DLD1 (cell line): ENCODE data around the gene UFD1.
"Not testable (repeated sequence)": the region's sequence is repeated elsewhere in the genome, so short reads cannot be mapped to it uniquely, and the experiment has no call there.

Source experiments
- in situ Hi-C: cut with HindIII; loops from 2 replicates; pipeline ENCODE4 v1.10.0; 2017; ENCODE audit warnings: low sequenced_read_pairs

Gene UFD1

DNA sequence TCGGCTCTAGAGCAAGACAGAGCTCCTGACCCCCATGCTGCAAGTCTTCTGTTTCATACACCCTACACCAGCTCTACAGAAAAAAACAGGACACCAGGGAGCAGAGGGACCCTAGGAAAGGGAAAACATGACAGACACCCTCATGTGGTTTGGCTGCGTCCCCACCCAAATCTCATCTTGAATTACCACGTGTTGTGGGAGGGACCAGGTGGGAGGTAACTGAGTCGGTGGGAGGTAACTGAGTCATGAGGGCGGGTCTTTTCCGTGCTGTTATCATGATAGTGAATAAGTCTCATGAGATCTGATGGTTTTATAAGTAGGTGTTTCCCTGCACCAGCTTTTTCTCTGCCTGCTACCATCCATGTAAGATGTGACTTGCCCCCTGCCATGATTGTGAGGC is 24.8 kb downstream of the UFD1 start:
- in situ Hi-C loops = no loop called here

- in situ Hi-C loops = no loop called here
Measured at GRCh38 chr22:19453718-19454117, 25.3 kb downstream of the UFD1 start.

- in situ Hi-C loops = no loop called here
Measured at GRCh38 chr22:19451570-19451969, 27.4 kb downstream of the UFD1 start.

DNA sequence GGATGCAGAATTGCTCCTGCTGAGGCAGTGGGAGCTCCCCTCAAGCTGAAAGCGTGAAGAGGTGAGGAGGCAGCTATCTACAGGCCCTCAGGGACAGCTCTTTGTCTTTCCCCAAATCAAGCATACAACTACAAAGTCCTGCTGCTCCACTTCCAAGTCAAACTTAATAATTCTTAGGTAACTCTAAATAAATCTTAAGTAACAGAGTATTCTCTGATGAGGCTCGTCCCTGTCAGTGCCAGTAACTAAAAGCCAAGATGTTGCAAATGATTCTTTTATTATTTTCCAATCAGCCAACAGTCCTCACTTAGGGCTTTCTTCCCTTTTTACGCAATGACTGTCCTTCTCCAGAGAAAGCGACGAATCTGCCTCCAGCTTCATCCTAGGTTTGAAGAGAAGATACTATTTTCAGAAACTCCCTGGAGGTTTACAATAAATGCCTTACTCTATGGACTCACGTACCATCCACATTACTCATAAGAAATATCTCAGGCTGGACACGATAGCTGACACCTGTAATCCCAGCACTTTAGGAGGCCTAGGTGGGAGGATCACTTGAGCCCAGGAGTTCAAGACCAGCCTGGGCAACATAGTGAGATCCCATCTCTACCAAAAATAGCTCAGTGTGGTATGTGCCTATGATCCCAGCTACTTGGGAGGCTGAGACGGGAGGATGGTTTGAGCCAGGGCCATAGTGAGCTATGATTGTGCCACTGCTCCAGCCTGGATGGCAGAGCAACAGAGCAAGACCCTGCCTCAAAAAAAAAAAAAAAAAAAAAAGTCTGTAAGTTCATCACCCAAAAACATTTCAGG is 28.4 kb downstream of the UFD1 start:
- in situ Hi-C loops = no loop called here

DNA sequence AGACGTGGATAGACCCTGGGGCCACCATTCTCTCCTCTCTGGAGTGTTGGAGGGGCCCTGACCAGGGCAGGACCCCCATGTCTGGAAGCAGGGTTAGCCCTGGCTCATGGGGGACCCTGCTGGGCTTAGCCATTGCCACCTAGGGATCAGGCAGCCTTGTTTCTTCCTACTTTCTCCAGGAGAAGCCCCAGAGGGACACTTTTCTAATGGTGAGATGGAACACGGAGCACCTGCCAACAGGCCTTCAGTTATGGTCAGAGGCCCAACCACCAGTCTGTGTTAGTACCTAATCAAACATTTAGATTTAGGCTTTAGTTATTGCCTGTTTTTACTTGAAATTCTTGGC is 29.6 kb downstream of the UFD1 start:
- in situ Hi-C loops = no loop called here

- in situ Hi-C loops = no loop called here
Measured at GRCh38 chr22:19448739-19449421, 30.1 kb downstream of the UFD1 start.

- in situ Hi-C loops = no loop called here
Measured at GRCh38 chr22:19448076-19448607, 30.9 kb downstream of the UFD1 start.

DNA sequence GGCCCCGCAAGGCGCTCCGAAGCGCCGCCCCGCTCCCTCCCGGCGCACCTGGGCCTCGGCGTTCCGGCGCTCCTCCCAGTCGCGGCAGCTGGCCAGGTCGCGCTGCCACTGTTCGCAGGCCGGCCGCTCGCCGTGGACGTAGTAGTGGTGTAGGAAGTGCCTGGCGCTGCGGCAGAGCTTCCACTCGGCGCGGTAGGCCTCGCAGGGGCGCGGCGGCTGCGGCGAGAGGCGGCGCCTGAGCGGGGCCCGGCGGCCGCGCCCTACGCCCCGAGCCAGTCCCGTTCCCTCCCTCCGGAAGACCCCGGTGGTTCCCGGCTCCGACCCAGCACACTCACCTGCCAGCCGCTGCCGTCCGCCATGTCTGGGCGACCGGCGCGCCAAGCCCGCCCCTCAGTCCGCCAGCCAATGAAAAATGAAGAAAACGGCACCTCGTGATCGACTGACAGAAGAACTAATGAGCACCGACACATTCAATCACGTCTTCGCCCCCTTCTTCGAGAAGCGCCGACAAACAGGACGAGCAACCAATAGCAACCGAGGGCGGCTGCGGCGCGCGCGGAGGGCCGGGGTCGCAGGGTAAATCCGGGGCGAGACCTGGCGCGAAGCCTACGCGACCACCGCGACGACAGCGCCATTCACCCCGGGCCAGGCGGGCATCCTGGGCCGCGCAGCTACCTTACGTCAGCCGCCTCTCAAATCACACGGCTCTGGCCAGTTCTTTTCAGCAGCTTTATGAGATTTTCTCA is 31.5 kb downstream of the UFD1 start, which contains the start of gene C22orf39:
TSS of gene C22orf39 (minus strand) at position 382 of the 746 bp plus-strand sequence. CDS start at position 359, 23 bp downstream.
- in situ Hi-C loops = no loop called here

DNA sequence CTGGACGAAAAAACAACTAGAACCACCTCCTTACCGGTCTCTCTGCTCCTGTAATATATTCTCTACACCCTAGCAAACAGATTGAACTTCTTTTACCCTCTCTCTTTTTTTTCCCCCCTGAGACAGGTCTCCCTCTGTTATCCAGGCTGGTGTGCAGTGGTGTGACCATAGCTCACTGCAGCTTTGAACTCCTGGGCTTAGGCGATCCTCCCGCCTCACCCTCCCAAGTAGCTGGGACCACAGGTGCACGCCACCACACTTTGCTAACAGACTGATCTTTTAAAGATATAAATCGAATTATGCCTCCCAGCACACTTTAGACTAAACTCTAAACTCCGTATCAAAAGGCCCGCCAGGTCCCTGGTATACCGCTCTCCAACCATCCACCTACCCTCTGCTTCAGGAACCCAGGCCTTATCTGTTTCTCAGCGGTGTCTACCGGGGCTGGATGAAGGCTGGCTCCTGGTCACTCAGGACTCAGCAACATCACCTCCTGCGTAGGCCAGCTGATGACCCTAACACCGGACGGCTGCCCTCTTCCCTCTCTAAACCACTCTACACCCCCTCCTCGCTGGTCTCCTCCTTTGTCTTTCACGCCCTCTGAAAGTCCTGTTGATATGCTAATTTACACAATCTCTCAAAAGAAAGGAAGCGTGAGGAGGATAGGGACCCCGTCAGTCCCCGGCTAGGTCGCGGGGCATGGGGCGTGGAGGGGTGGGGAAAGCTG is 32.2 kb downstream of the UFD1 start:
- in situ Hi-C loops = no loop called here

DNA sequence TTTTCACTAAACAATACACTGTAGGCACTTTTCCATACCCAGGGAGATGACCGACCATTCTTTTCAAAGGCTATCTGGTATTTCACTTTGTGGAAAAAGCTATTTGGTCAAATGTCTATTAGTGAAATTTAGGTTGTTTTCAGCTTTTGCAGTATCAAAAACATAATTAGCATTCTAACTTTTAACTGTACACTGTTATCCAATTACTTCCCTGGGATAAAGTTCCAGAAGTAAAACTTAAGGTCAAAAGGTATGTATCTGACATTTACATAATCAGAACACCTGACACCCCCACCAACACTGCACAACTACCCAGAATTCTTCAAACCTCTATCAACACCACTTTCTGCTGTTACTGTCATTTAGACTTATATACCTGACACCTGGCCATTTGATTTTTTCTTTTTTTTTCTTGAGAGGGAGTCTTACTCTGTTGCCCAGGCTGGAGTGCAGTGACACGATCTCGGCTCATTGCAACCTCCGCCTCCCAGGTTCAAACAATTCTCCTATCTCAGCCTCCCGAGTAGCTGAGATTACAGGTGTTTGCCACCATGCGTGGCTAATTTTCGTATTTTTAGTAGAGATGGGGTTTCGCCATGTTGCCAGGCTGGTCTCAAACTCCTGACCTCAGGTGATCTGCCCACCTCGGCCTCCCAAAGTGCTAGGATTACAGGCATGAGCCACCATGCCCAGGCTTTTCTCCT is 33.6 kb downstream of the UFD1 start:
- in situ Hi-C loops = not testable (repeated sequence)

DNA sequence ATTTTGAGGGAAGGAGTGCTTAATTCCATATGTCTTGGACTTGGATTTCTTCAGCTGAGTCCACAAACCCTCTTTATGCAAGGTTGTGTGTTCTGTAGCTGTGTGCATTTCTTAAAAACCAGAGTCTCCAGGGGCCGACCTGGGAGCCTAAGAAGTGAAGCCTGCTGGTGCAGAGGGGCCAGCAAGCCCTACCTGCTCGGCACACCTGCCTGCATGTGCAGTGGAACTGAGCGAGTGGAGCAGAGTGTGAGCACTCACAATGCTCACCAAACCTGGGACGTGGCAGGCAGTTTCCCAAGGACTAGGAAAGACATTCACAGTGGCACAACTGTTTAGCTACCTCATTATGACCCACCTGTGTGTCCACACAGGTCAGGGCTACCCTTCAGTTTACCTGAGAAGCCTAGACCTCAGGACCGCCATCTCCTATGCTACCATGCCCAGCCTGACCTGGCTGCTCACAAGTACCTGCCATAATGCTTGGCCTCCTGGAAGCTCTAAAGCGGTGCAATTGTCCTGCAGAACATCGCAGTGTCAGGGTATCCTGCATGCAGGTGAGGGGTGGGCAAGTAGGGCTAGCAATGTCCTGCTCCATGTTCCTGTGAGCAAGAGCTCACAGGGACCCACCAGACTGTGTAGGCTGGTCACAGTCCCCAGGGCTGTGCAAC is 35.3 kb downstream of the UFD1 start:
- in situ Hi-C loops = no loop called here

GRCh38 chr22:19442166-19442565 is 36.8 kb downstream of the UFD1 start:
- in situ Hi-C loops = no loop called here

DNA sequence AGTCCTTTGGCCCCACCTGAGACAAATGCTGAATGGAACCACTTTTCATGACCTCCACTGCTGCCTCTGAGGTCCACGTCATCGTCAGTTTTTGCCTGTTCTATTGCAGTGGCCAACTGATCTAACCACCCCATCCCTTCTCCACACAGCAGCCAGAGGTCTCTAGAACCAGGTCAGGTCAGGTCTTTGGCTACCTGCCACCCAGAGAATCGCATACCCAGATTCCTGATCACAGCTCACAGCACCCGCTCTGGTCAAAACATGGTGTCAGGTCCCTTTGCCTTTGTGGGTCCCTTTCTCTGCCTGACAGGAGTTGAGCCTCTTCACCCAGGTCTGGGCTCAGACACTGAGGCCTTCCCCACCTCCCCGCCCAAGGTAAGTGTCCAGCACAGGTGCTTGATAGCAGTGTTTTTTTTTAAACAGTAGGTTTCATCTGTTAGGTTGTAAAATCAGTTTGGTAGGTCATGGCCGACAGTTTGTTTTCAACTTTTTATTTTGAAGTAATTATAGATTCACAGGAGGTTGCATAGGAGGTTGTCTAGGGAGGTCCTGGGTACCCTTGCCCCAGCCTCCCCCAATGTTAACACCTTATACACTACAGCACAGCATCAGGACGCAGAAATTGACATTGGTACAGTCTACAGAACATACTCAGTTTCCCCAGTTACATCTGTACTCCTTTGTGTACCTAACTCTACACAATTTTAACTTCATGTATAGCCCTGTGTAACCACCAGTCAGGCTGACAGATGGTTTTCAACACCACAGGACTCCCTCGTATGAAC is 38.4 kb downstream of the UFD1 start:
- in situ Hi-C loops = no loop called here

DNA sequence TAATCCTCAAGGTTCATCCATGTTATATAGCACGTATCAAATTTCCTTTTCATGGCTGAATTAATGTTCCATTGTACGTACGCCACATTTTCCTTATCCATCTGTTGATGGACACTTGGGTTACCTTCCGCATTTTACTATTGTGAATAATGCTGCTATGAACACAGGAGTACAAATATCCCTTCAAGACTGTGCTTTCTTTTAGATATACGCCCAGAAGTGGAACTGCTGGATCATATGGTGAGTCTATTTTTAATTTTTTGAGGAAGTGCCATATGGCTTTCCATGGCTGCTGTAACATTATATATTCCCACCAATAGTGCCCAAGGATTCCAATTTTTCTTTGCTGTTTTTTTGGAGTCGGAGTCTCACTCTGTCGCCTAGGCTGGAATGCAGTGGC is 40.7 kb downstream of the UFD1 start:
- in situ Hi-C loops = no loop called here

GRCh38 chr22:19436444-19437161 is 42.4 kb downstream of the UFD1 start:
- in situ Hi-C loops = not testable (repeated sequence)

DNA sequence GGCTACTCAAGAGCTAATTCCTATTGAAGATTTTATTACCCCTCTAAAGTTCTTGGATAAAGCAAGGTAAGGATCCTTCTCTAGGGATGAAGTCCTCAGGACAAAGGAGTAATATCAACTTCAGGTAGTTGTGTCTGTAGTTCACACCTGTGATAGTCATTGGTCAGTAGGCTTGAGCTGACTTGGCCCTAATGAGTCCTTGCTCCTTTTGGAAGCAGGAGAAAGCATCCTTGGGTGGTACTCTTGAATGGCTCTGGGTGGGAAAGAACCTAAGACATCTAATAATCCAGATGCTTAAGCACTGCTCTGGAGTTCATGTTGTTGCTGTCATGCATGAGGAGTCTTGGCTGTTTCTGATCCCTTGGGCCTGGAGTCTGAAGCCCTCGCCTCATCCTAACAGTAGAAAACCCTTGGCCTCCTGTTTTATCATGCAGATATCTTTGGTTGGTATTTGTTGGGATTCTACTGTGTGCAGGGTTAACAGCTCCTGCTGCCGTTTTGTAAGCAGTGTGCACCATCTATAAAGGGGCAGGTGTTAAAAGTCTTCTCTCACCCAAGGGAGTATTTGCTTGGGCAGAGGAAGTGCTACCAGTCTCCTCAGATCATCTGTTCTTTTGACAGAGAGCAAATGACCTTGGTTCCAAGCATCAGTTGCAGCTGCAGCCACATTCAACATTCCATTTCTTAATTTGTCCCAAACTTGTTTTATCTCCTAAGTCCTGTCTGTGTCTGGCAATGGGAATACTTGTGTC is 44.0 kb downstream of the UFD1 start:
- in situ Hi-C loops = no loop called here

- in situ Hi-C loops = no loop called here
Measured at GRCh38 chr22:19434401-19434800, 44.6 kb downstream of the UFD1 start.
